ENCODE measurements around the gene SSH2. TPM values are rescaled to one million over a fixed set of nuclear protein-coding genes. Genes with fewer than 3 reads are reported as not detected.

SSH2 gene
- total RNA-seq, 1 donor from 2014 or later = 38.8 TPM

DNA sequence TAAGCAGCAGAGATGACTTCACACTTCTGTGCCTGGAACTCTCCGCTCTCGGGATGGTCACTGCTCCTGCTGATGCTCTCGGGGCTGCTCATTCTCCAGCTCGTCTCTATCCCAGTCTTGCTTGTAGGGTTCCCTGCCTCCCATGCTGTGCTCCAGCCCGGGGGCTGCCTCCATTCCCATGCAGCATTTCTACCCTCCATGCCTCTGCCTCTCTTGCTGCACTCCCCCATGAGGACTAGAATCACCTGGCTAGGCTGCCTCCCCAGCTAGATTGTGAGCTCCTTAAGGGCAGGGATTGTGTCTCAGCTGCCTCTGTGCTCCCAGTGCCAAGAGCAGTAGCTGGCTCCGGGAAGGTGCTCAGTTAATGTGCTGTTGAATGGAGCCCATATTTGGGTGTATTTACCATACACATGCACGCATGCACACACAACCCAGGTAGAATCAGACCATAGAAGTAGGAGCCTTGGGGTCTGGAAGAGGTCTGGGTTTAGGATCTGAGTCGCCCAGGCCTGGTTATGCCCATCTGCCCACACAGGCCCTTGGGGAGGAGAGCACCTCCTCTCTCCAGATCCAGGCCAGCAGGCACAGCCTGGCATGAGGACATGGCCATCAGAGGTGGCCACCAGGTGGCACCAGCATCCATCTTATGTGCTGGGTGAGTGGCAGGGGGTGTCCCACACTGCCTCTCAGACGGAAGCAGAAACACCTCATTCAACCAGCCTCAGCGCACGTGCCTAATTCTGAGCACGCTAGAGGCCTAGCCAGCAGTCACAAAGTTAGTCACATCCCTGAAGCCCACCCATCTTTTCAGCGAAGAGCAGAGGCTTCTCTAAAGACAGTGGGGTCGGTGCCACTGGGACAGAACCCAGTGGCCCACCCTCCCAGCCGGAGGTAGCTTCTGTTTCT lies 349.9 kb downstream of the SSH2 start:
- peak; percentile 90 for DNase-seq (ENCODE audit: low spot score)
- intact Hi-C loops (cut with DNase I) = loop anchor here (5.0 kb wide), 2 partner anchors 32 to 352 kb away; partner anchors contain the start of gene SSH2

DNA sequence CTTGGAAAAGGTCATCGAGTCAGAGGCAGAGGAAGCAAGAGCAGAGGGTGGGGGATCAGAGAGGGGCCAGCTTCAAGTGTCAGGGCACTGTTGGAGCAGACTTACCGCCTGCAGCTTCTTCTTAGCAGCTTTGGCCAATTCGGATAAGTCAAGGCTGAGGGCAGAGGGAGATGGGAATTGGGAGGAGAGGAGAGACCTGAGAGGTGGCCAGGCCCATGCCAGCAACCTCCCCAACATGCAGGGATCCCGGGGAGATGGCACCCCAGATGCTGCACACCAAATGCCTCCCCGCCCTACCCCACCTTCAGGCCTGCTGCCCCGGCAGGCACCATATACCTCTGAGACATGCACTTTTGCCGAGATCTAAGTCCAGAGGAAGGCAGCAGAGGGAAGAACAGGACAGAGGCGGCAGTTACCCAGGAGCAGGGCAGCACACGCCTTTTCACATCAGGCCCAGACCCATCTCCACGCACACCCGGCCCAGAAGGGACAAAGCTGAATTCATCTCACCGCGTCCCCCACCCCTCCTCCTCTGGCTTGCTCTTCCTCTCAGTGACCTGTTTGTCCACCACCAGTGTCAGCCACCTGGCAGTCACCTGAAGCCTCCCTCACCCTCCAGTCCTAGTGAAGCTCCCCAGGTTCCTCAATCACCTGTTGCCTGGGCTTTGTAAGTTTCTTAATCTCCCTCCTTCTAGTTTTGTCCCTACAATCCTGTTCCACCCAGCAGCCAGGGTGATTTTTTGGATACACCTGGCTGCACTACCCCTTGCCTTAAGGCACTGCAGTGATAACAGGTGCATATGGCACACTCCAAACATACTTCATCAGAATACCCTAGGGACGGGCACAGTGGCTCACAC lies 351.2 kb downstream of the SSH2 start:
- intact Hi-C loops (cut with DNase I) = loop anchor here (5.0 kb wide), 1 partner anchor 33 kb away; no protein-coding TSS in a partner anchor
- DNase-seq (ENCODE audit: low spot score) = no peak

DNA sequence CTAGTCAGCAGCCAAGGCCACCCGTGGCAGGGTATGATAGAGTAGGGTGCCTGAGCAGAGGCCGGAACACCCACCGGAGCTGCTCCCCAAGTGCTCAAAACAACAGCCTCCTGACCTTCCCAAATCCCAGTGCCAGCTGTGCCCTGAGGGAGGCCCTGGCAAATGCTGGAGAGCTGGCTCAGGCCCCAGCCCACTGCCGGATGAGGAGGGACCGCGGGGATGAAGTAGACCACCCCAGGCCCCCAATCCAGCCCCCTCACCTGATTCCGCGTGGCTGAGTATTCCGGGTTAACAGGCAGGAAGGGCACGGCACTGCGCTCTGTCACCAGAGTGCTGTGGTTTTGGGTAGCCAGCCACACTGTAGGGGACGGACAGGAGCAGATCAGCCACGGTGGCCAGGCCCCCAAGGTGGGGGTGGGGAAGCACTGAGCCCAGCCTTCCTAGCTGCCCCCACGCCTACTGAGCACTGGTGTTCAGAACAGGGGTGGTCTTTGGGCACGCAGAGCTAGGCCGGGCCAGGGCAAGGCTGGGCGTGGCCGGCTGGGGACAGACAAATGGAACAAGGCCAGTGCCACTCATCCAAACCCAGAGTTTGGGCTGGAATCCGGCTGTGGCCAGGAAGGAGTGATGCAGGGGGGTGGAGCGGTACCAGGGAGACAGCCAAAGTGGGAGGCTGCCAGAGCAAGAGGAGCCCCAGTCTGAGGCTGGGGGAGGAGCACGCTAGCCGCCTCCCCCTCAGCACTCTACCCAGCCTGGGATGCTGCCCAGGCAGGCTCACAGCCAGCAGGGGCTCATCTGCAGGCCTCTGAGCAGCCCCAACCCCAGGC lies 352.4 kb downstream of the SSH2 start:
- DNase-seq (ENCODE audit: low spot score) = no peak
- intact Hi-C loops (cut with DNase I) = loop anchor here (5.0 kb wide), 1 partner anchor 35 kb away; no protein-coding TSS in a partner anchor

DNA sequence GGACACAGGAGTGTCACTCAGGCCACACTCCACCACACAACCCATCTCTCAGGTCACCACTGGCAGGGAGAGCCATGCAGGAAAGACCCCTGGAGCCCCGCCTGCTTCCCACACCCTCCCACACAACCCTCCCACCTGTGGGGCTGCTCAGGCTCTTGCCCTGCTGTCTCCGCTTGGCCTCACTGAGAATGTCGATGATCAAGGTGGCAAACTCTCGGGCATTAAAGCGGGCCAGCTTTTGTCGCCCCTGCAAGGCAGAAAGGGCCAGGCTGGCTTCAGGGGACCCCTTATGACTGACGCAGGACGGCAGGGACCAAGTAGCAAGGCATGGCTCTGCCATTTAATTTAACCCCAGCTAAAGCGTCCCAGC lies 353.0 kb downstream of the SSH2 start:
- no peak for DNase-seq (ENCODE audit: low spot score)
- intact Hi-C loops (cut with DNase I) = loop anchor here (5.0 kb wide), 1 partner anchor 35 kb away; no protein-coding TSS in a partner anchor

DNA sequence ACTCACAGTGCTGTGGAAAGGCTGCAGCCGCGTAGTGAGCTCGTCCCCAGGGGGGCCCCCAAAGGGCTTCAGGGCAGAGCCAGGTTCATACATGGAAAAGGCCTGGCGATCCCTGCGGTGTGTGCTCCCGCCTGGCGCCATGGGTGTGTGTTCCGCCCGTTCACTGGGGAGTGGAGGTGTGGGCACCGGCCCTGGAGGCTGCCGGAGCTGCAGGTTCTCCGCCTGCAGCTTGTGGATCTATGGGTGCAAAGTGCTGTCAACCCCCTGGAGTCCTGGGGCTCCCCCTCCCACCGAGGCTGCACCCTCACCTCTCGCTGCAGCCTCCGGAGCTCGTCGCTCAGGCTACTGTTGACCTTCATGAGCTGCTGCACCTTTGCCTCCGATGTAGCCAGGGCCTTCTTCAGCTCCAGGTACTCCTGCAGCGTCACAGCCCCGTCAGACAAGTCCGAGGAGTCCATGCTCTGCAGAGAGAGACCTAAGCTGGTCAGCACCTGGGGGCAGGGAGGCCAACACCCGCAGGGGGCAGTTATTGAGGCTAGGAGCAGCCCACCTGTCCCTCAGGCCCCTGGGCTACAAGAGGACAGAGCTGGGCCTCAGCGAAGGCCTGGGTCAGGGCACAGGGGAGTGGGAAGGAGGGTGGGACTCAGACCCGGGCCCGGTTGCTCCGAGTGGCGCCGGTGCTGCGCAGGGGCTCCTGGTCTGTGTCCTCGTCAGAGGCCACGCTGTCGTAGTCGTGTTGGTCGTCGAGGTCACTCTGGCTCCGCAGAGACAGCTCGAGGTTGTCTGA lies 353.6 kb downstream of the SSH2 start:
- DNase-seq (ENCODE audit: low spot score) = no peak
- intact Hi-C loops (cut with DNase I) = loop anchor here (5.0 kb wide), 1 partner anchor 36 kb away; no protein-coding TSS in a partner anchor

Other genes starting within 250 kb of the SSH2 start
- gene EFCAB5, start 11.4 kb upstream of the SSH2 start, total RNA-seq = not detected
- gene NSRP1, start 186.6 kb upstream of the SSH2 start, total RNA-seq = 35.7 TPM

Data from cardiac septum (tissue), 1 donor.